ENCODE measurements around the gene RPS6KA4.

GRCh38 chr11:64373598-64373974 is 14.6 kb downstream of the RPS6KA4 start:
- TF ChIP-seq CTCF (IDR thresholded peaks at IDR 0.05 in 8 of 11, conservative IDR thresholded peaks at IDR 0.05 in 3 of 11) = no peak
- no peak for TF ChIP-seq POLR2A (IDR thresholded peaks at IDR 0.05)
